ENCODE data around the gene LPCAT3. TPM values are rescaled to one million over a fixed set of nuclear protein-coding genes. Genes with fewer than 3 reads are reported as not detected.

The LPCAT3 gene
- total RNA-seq, 1 donor from 2014 or later = 34.4 TPM

GRCh38 chr12:7004840-7005239, 13.4 kb downstream of the LPCAT3 start:
- no peaks in the 10 kb centered on the region for H3K9me3 Mint-ChIP-seq
- no peak for DNase-seq (ENCODE audit: extremely low spot score, unreplicated experiment)
- no peaks in the 10 kb centered on the region for H3K27me3 Mint-ChIP-seq
- no peaks in the 10 kb centered on the region for H3K4me1 Mint-ChIP-seq (ENCODE audit: unreplicated experiment)
- H3K36me3 Mint-ChIP-seq = peaks cover 28% of the 10 kb centered on the region
- TF ChIP-seq, protein P1, sequence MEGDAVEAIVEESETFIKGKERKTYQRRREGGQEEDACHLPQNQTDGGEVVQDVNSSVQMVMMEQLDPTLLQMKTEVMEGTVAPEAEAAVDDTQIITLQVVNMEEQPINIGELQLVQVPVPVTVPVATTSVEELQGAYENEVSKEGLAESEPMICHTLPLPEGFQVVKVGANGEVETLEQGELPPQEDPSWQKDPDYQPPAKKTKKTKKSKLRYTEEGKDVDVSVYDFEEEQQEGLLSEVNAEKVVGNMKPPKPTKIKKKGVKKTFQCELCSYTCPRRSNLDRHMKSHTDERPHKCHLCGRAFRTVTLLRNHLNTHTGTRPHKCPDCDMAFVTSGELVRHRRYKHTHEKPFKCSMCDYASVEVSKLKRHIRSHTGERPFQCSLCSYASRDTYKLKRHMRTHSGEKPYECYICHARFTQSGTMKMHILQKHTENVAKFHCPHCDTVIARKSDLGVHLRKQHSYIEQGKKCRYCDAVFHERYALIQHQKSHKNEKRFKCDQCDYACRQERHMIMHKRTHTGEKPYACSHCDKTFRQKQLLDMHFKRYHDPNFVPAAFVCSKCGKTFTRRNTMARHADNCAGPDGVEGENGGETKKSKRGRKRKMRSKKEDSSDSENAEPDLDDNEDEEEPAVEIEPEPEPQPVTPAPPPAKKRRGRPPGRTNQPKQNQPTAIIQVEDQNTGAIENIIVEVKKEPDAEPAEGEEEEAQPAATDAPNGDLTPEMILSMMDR (conservative IDR thresholded peaks at IDR 0.05) = no peak
- H3K27ac Mint-ChIP-seq = no peak overlapping the region
- H3K4me3 Mint-ChIP-seq = no peak overlapping the region

DNA sequence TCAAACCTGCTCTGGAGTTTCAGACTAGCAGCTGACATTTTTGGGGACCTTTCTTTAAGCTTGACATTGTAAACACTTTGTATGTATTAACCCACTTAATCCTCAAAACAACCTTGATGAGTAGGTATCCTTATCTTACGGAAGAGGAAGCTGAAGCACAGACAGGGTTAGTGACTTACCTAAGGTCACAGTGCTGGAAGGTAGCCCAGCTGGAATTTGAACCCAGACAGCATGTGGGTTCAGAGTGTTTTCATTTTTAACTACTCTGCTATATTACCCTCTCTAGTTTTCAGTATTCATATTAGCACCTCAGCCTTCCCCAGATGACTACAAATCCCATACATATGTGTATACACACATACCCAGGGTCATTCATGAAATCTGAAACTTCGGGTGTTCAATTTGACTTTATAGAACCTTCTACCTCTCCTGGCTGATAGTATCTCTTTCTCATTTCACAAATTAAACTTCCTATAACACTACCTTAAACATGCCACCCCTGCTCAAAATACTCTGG, 13.9 kb downstream of the LPCAT3 start:
- H3K4me1 Mint-ChIP-seq (ENCODE audit: unreplicated experiment) = no peaks in the 10 kb centered on the region
- peaks cover 25% of the 10 kb centered on the region for H3K36me3 Mint-ChIP-seq
- H3K27me3 Mint-ChIP-seq = no peaks in the 10 kb centered on the region
- TF ChIP-seq, protein P1 (conservative IDR thresholded peaks at IDR 0.05) = no peak
- H3K4me3 Mint-ChIP-seq = no peak overlapping the region
- H3K9me3 Mint-ChIP-seq = no peaks in the 10 kb centered on the region
- no peak for DNase-seq (ENCODE audit: extremely low spot score, unreplicated experiment)
- H3K27ac Mint-ChIP-seq = no peak overlapping the region

- no peaks in the 10 kb centered on the region for H3K9me3 Mint-ChIP-seq
- peaks cover 26% of the 10 kb centered on the region for H3K36me3 Mint-ChIP-seq
- TF ChIP-seq, protein P1 (conservative IDR thresholded peaks at IDR 0.05) = no peak
- H3K4me3 Mint-ChIP-seq = no peak overlapping the region
- no peak for DNase-seq (ENCODE audit: extremely low spot score, unreplicated experiment)
- H3K4me1 Mint-ChIP-seq (ENCODE audit: unreplicated experiment) = no peaks in the 10 kb centered on the region
- no peak overlapping the region for H3K27ac Mint-ChIP-seq
- no peaks in the 10 kb centered on the region for H3K27me3 Mint-ChIP-seq
These were observed 16.2 kb downstream of the LPCAT3 start for GRCh38 chr12:7001921-7002591.

DNA sequence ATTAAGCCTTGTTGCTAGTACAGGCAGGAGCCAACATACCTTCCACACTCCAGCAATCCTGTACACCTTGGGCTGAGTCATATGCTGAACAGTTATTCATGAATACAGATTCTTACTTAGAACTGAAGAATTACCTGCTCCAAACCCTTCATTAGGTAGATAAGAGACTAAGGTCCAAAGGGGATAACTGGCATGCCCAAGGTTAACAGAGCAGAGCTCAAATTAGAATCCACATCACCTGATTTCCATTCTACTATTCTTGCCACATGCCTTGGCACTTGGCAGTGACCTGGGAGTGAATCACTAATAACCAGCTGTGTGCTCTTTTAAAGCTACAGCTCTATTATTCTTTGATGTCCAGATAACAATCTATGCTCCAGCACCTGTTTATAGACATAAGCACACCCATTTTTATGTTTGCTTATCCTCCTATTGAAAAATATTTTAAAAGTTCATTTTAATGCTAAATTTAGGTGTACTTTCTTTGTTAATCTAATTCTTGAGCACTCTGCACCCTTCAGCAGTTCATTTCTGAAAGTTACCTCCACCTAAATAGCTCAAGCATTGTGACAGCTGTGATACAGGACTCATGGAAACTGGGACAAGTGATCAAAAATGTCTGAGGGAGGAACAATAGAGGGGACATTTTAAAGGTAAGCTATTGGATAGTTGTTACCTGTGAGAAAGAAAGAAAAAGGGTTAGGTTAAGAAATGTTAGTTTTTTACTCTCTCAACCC, 19.4 kb downstream of the LPCAT3 start:
- TF ChIP-seq, protein P1 (conservative IDR thresholded peaks at IDR 0.05) = no peak
- DNase-seq (ENCODE audit: extremely low spot score, unreplicated experiment) = no peak
- no peaks in the 10 kb centered on the region for H3K4me1 Mint-ChIP-seq (ENCODE audit: unreplicated experiment)
- H3K36me3 Mint-ChIP-seq = peaks cover 35% of the 10 kb centered on the region
- peak overlapping the region; percentile 77 for H3K27ac Mint-ChIP-seq
- no peaks in the 10 kb centered on the region for H3K27me3 Mint-ChIP-seq
- H3K4me3 Mint-ChIP-seq = no peak overlapping the region
- no peaks in the 10 kb centered on the region for H3K9me3 Mint-ChIP-seq

GRCh38 chr12:6996040-6996441, 22.2 kb downstream of the LPCAT3 start:
- Mint-ChIP-seq H3K36me3 (peaks cover 34% of the 10 kb centered on the region), H3K9me3 (no peaks in the 10 kb centered on the region), H3K27ac (no peak overlapping the region), H3K4me1 (ENCODE audit: unreplicated experiment) (no peaks in the 10 kb centered on the region), H3K27me3 (no peaks in the 10 kb centered on the region), H3K4me3 (no peak overlapping the region)
- TF ChIP-seq, protein P1 (conservative IDR thresholded peaks at IDR 0.05) = no peak
- DNase-seq (ENCODE audit: extremely low spot score, unreplicated experiment) = no peak

Measured in type B pancreatic cell (in vitro differentiated cells).